Right lobe of liver (tissue), 4 donors: ENCODE measurements around the gene MEG3.

Experiments used
- POLR2A ChIP-seq: fragments of 450-650 bp; IDR thresholded peaks from one replicate; pipeline ENCODE4 v1.6.1; 2017; ENCODE audit warnings: antibody characterized with exemption, mild to moderate bottlenecking
- TF ChIP-seq, protein P1 (sequence below), 4 donors: fragments of 200-600 bp in 3 of 4; fragments of 450-650 bp in 1 of 4; IDR thresholded peaks; one replicate each; pipeline versions ENCODE4 v1.5.1 to v1.8.0; 2016 to 2022; ENCODE audit warnings: antibody characterized with exemption in 4 of 4, mild to moderate bottlenecking in 2 of 4
- donor health status: DM: no; HTN: no; CAD: no.
- donor health status: DM: no; HTN: no; CAD: no.
- donor health status: DM: no; HTN: yes; CAD: no.

GRCh38 chr14:100778951-100779690 lies 46.8 kb upstream of the MEG3 start:
- TF ChIP-seq, protein P1, sequence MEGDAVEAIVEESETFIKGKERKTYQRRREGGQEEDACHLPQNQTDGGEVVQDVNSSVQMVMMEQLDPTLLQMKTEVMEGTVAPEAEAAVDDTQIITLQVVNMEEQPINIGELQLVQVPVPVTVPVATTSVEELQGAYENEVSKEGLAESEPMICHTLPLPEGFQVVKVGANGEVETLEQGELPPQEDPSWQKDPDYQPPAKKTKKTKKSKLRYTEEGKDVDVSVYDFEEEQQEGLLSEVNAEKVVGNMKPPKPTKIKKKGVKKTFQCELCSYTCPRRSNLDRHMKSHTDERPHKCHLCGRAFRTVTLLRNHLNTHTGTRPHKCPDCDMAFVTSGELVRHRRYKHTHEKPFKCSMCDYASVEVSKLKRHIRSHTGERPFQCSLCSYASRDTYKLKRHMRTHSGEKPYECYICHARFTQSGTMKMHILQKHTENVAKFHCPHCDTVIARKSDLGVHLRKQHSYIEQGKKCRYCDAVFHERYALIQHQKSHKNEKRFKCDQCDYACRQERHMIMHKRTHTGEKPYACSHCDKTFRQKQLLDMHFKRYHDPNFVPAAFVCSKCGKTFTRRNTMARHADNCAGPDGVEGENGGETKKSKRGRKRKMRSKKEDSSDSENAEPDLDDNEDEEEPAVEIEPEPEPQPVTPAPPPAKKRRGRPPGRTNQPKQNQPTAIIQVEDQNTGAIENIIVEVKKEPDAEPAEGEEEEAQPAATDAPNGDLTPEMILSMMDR (IDR thresholded peaks at IDR 0.05): no peak
- no peak for TF ChIP-seq POLR2A
